Activated naive CD4-positive, alpha-beta T cell (primary cell): ENCODE data around the gene KIFC1.
A peak's percentile ranks its signal among the peaks of the same experiment; 100 is the strongest.

Source experiments
- DNase-seq, 4 experiments: peaks; one replicate each; lab custom pipeline; 2025; lab: John Stamatoyannopoulos, UW

KIFC1 gene

DNA sequence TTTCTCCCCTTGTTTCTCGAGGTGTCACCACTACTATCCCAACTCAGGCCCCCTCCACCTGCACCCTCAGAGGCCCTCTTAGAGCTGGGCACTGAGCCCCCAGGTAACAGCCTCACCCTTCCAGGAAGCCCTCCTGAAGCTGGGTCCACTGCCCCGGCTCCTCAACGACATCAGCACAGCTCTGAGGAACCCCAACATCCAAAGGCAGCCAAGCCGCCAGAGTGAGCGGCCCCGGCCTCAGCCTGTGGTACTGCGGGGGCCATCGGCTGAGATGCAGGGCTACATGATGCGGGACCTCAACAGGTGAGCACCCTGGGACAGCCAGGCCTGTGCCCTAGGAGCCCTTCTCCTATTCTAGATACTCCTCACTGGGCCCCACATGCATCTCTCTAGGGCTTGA lies 49.8 kb downstream of the KIFC1 start:
- no peak for DNase-seq

DNA sequence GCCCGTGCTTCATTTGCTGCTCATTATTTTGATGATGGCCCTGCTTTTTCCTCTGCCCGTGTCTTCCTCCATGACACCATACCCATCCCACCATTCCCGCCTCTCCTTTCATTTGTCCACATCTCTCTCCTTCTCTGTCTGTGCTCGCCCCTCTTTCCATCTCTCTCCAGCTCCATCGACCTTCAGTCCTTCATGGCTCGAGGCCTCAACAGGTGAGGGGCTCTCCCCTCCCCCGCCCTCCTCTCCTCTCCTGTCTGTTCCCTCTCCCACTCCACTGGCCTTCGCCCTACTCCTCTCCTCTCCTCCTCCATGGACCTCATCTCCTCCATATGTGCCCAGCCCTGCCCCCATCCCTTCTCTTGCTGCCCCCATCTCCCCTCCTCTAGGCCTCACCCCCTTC lies 50.7 kb downstream of the KIFC1 start:
- no peak for DNase-seq

DNA sequence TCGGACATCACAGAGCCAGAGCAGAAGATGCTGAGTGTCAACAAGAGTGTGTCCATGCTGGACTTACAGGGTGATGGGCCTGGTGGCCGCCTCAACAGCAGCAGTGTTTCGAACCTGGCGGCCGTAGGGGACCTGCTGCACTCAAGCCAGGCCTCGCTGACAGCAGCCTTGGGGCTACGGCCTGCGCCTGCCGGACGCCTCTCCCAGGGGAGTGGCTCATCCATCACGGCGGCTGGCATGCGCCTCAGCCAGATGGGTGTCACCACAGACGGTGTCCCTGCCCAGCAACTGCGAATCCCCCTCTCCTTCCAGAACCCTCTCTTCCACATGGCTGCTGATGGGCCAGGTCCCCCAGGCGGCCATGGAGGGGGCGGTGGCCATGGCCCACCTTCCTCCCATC lies 51.4 kb downstream of the KIFC1 start:
- DNase-seq = no peak

DNA sequence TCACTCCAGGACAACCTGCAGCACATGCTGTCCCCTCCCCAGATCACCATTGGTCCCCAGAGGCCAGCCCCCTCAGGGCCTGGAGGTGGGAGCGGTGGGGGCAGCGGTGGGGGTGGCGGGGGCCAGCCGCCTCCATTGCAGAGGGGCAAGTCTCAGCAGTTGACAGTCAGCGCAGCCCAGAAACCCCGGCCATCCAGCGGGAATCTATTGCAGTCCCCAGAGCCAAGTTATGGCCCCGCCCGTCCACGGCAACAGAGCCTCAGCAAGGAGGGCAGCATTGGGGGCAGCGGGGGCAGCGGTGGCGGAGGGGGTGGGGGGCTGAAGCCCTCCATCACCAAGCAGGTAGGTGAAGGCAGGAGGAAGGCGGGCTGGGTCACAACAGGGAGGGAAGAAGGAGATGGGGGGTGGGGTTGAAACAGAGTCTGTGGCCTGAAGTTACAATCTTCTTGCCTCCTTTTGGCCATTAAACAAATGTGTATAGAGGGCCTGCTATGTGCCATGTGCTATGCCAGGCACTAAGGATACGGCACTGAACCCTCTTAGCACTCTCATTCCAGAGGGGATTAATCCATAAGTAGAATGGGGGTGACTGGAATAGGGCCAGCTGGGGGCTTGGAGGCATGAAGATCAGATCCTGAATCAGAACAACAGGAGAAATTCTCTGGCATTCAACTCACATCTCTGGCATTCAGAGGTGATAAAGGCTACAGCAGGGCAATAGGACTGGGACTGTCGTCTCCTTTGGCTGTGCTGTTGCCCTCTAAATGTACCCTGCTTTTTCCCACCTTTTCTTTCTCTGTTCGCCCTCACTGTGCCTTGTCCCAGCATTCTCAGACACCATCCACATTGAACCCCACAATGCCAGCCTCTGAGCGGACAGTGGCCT lies 52.2 kb downstream of the KIFC1 start:
- DNase-seq = no peak

DNA sequence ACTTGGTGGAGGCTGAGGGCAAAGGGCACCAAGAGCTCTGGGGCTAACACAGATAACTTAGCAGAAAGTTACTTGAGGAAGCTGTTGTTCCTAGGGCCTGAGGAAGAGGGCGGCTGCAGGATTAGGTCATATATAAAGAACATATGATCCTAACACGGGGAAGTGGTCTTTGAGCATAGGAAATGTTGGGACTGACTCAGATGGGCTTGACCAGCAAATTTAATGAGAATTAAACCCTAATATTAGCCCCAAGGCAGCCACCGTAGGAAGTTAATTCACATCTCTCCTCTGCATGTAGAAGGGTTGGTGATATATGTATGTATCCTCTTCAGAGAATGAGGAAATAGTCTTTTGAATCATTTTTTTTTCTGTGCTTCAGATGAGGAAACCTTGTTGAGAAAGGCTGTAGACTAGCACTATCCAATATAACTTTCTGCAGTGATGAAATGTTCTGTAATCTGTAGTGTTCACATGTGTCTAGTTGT lies 53.5 kb downstream of the KIFC1 start:
- DNase-seq = no peak

DNA sequence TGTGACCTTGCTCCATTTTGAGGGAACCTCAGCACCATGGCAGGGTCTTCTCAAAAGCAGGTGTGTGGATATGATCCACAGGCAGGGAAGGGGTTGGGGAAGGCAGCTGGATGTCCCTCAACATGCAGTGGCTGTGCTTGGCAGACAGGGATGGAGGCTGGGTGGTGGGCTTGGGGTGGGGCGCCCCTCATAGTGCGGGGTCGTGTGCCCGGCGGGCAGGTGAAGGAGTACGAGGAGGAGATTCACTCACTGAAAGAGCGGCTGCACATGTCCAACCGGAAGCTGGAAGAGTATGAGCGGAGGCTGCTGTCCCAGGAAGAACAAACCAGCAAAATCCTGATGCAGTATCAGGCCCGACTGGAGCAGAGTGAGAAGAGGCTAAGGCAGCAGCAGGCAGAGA lies 54.7 kb downstream of the KIFC1 start:
- DNase-seq = no peak

DNA sequence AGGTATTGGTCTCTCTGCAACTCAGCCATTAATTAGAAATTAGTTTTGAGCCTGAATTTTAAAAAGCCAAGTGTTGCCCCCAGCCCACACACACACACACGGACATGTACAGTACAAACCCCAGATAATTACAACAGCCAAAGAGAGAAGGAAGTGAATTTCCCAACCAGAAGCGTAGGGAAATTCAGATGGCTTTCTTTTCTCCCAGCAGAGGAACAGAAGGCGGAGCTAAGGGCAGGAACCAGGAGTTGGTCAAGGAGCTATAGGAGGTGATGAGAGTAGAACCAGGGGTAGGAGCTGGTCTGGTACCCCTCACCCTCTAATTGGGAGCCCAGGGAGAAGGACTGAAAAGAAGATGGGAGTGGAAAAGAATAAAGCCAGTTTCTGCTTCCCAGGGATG lies 58.8 kb downstream of the KIFC1 start:
- no peak for DNase-seq

DNA sequence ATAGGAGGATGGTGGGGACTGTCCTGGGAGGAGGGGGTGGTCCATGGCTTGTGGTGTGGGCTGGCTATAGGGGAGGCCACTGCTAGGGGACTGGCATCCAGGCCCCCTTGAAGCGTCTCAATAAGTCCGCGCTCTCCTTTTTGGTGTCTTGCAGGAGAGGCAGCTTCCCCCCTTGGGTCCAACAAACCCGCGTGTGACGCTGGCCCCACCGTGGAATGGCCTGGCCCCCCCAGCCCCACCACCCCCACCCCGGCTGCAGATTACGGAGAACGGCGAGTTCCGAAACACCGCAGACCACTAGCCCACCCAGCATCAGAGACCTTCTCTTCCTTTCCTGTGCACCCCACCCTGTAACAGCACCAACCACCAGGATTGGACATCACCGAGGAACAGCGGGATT lies 60.0 kb downstream of the KIFC1 start:
- DNase-seq = no peak

DNA sequence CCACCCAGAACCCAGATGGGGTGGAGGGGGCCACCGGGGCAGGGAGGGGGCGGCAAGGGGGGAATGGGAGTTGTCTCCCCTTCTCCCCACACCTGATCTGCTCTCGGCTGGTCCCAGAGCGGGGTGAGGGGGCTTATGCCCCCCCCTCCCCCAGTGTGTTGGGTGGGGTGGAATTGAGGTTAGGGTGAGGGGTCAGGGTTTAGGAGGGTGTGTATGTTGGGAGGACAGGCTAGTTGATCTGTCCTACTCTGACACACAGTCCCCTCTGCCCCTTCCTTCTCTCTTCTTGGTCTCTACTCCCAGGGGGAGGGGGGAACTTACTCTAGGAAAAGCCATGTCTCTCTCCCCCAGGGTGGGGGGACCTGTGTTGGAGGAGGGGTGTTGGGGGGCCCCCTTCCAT lies 60.9 kb downstream of the KIFC1 start:
- DNase-seq = no peak

DNA sequence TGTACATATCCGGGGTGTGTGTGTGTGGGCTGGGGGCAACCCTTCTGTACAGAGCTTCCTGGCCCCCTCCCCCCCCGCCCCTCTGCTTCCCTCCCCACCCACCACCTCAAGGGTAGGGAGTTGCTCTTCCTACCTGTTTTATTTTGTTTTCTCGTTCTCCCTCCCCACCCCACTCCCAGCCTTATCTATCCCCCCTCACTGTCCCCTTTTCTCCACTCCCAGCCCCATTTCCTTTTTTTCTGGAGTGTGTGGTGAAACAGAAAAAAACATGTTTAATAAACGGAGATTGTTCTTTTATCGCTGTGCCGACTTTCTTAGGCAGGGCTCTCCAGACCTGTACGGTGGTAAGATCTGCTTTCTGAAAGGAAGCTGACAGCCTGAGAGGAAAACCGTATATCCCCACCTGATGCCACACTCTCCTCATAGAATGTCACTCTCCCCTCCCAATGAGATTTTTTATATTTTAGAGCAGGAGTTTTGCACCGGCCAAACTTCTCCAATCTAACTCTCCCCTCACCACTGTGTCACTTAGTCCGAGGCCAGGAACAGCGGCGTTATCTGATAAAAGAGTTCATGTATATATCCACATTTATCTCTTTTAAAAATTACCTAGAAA lies 61.9 kb downstream of the KIFC1 start:
- no peak for DNase-seq

DNA sequence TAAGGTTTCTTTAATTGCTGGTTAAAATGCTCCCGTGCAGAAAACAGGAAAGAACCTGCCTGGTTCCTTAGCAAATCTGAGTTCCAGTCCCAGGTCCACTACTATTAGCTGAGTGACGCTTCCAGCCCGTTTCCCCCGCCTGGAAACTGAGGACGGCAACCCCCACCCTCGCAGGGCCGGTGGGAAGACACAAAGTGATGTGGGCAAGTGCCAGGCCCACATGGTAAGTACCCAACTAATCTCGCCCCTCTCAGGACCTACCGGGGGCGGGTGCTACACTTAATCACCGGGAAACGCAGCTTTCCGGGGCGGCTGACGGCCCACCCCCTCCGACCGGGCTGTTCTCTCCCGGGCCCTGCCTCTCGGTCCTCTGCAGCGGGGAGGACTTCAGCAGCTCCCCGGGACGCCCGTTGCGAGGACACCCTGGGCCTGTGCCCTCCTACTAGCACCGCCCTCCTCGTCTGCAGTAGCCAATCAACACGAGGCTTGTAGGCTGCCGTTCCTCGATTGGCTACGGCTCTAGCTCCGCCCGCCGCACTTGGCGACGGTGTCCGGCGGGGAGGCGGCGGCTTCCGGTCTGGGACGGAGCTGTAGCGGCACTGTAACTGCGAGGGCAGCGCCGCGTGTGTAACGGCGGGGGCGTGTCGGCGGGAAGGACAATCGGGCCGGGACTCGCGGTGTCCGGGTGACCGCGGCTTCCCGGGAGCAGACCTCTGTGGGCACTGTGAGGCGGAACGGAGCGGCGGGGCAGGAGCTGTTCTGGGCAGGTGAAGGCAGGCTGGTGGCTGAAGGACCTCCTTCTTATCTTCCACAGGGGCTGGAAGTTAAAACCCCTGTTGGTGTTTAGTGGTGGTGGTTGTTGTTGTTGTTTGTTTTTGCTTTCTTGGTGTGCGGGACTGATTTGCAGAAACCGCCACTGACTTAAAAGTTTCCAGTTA lies 62.7 kb downstream of the KIFC1 start, which contains the start of gene ZBTB9:
Gene ZBTB9, plus strand, starts transcription at position 568 of the 938 bp plus-strand sequence. CDS start 525 bp downstream, outside the sequence.
- peak; percentile 76 to 88 (median 76) for DNase-seq

DNA sequence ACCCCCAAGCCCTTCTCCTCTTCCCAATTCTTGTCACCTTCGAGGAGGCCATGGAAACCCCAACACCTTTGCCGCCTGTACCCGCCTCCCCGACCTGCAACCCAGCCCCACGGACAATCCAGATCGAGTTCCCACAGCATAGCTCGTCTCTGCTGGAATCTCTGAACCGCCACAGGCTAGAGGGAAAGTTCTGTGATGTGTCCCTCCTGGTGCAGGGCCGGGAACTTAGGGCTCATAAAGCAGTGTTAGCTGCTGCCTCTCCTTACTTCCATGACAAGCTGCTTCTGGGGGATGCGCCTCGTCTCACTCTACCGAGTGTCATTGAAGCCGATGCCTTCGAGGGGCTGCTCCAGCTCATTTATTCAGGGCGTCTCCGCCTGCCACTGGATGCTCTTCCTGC lies 63.4 kb downstream of the KIFC1 start:
- no peak for DNase-seq

DNA sequence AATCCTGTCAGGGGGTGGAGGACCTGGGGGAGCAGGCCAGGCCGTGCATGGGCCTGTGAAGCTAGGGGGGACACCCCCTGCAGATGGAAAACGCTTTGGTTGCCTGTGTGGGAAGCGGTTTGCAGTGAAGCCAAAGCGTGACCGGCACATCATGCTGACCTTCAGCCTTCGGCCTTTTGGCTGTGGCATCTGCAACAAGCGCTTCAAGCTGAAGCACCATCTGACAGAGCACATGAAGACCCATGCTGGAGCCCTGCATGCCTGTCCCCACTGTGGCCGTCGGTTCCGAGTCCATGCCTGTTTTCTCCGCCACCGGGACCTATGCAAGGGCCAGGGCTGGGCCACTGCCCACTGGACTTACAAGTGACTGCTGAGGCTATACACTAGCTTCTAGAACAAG lies 64.5 kb downstream of the KIFC1 start:
- no peak for DNase-seq

DNA sequence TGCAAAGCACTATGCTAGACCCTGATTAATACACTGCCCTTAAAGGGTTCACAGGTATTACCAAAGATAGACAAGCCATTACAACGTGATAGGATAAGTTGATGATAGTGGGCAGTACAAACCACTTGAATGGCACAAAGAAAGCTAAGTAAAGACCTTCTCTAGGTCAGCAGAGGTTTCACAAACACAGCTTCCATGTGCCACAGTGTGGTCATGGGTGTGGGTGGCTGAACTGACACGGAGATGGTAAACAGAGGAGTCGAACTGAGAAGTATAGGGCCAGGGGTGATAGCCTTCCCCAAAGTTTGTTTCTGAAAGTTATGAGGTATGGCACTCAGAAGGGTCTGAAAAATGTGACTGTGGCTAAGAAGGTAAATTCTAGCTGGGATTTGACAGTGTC lies 67.1 kb downstream of the KIFC1 start:
- no peak for DNase-seq

DNA sequence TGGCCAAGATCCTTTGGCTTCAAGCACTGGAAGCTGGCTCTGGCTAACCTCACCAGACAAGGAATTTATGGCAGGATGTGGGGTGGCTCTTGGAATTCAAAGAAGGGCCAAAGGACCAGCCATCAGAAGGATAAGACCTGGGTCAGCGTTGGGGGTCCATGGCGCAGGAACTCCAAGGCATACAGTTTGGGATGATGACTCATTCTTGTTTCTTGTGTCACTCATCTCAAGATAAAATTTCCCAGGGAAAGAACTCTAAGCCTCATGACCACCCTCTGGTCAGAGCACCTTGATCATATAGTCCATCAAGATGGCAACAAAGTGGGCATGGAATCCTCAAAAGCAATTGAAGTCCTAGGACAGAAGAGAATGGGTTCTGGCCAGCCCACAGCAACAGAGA lies 67.6 kb downstream of the KIFC1 start:
- no peak for DNase-seq
